Cardiac septum (tissue), 1 donor: ENCODE results near the gene KRTAP10-1. TPM values are rescaled to one million over a fixed set of nuclear protein-coding genes. Genes with fewer than 3 reads are reported as not detected.
"Not testable (repeated sequence)": the region's sequence is repeated elsewhere in the genome, so short reads cannot be mapped to it uniquely, and the experiment has no call there.

Source experiments
- DNase-seq: peaks from one replicate; pipeline ENCODE4 v3.0.0-alpha.2; 2020; ENCODE audit warnings: low spot score
- intact Hi-C: fragments of 100-400 bp; cut with DNase I; formaldehyde crosslinking; loops from one replicate; pipeline ENCODE4 v1.14.0; 2022
- total RNA-seq: library from RNA; stranded (reverse); fragmentation: NEBNext Ultra II Directional; extraction: Animal tissue kit (Norgen Biotek cat#: 25700); gene quantifications from one replicate; pipeline ENCODE4 v1.2.1, GENCODE V29; 2021
- donor health status: DM: no; HTN: no; CAD: no.

KRTAP10-1 gene
- total RNA-seq, 1 donor from 2014 or later: not detected

GRCh38 chr21:44550807-44551206, 10.8 kb upstream of the KRTAP10-1 start:
- DNase-seq: no peak
- intact Hi-C loops: no loop called here

- intact Hi-C loops, DNase-seq: not testable (repeated sequence)
Measured at GRCh38 chr21:44550285-44550684, 10.3 kb upstream of the KRTAP10-1 start.

GRCh38 chr21:44549525-44550211, 9.7 kb upstream of the KRTAP10-1 start:
- DNase-seq: no peak
- intact Hi-C loops: no loop called here

GRCh38 chr21:44548922-44549321, 8.9 kb upstream of the KRTAP10-1 start:
- intact Hi-C loops: no loop called here
- DNase-seq: no peak

- DNase-seq: no peak
- intact Hi-C loops: no loop called here
Measured at GRCh38 chr21:44548381-44548780, 8.4 kb upstream of the KRTAP10-1 start.

GRCh38 chr21:44547656-44548331, 7.8 kb upstream of the KRTAP10-1 start:
- intact Hi-C loops: no loop called here
- DNase-seq: no peak

- intact Hi-C loops: no loop called here
- no peak for DNase-seq
Measured at GRCh38 chr21:44544566-44544965, 4.6 kb upstream of the KRTAP10-1 start.

- no peak for DNase-seq
Measured at GRCh38 chr21:44542716-44543115, 2.7 kb upstream of the KRTAP10-1 start.

GRCh38 chr21:44540741-44541288, 820 bp upstream of the KRTAP10-1 start:
- DNase-seq: no peak
- intact Hi-C loops: no loop called here

More at GRCh38 chr21:44542716-44543115, 2.7 kb upstream of the KRTAP10-1 start:
- intact Hi-C loops: no loop called here

- intact Hi-C loops: no loop called here
- DNase-seq: no peak
Measured at GRCh38 chr21:44539046-44539445, 949 bp downstream of the KRTAP10-1 start.

GRCh38 chr21:44537930-44538911, 1.8 kb downstream of the KRTAP10-1 start:
- no peak for DNase-seq
- intact Hi-C loops: no loop called here

GRCh38 chr21:44535963-44536362, 4.0 kb downstream of the KRTAP10-1 start:
- peak; percentile 31 for DNase-seq

GRCh38 chr21:44534688-44535087, 5.3 kb downstream of the KRTAP10-1 start:
- intact Hi-C loops: no loop called here
- peak; percentile 27 for DNase-seq

More at GRCh38 chr21:44535963-44536362, 4.0 kb downstream of the KRTAP10-1 start:
- intact Hi-C loops: no loop called here

- peak; percentile 55 for DNase-seq
- intact Hi-C loops: no loop called here
Measured at GRCh38 chr21:44533891-44534627, 5.9 kb downstream of the KRTAP10-1 start.

GRCh38 chr21:44533121-44533890, 6.7 kb downstream of the KRTAP10-1 start:
- intact Hi-C loops: no loop called here
- peak; percentile 62 for DNase-seq

GRCh38 chr21:44532712-44533111, 7.3 kb downstream of the KRTAP10-1 start:
- no peak for DNase-seq

GRCh38 chr21:44531606-44532564, 8.1 kb downstream of the KRTAP10-1 start:
- intact Hi-C loops: no loop called here
- peak; percentile 51 for DNase-seq

More at GRCh38 chr21:44532712-44533111, 7.3 kb downstream of the KRTAP10-1 start:
- intact Hi-C loops: no loop called here
